Lower lobe of right lung (tissue), 2 donors: ENCODE data around the gene NDNF. TPM values are rescaled to one million over a fixed set of nuclear protein-coding genes. Genes with fewer than 3 reads are reported as not detected.

Experiments used
- ATAC-seq, 2 donors: fragments of 200-7000 bp; cut with Tn5 transposase; one replicate each; pipeline ENCODE4 v1.9.1; 2020 to 2022; ENCODE audit warnings: mild to moderate bottlenecking in 2 of 2, moderate library complexity in 2 of 2
- DNase-seq: peaks from one replicate; pipeline ENCODE4 v3.0.0-alpha.2; 2020
- H3K27ac ChIP-seq: fragments of 200-600 bp; one replicate; pipeline ENCODE4 v1.8.0; 2022
- H3K27me3 ChIP-seq: fragments of 200-600 bp; one replicate; pipeline ENCODE4 v1.8.0; 2022; ENCODE audit warnings: low read depth
- H3K36me3 ChIP-seq: fragments of 200-600 bp; one replicate; pipeline ENCODE4 v1.8.0; 2022; ENCODE audit warnings: mild to moderate bottlenecking
- H3K4me1 ChIP-seq: fragments of 200-600 bp; one replicate; pipeline ENCODE4 v1.8.0; 2022
- H3K4me3 ChIP-seq: fragments of 200-600 bp; one replicate; pipeline ENCODE4 v1.8.0; 2022; ENCODE audit warnings: mild to moderate bottlenecking
- H3K9me3 ChIP-seq: fragments of 200-600 bp; one replicate; pipeline ENCODE4 v1.8.0; 2022
- intact Hi-C: fragments of 100-400 bp; cut with DNase I; formaldehyde crosslinking; loops from one replicate; pipeline ENCODE4 v1.11.0; 2022
- total RNA-seq: library from RNA; stranded (reverse); fragmentation: NEBNext Ultra II Directional; extraction: Animal tissue kit (Norgen Biotek cat#: 25700); gene quantifications from one replicate; pipeline ENCODE4 v1.2.1, GENCODE V29; 2021
- TF ChIP-seq, protein P1 (sequence below): fragments of 200-600 bp; IDR thresholded peaks from one replicate; pipeline ENCODE4 v1.8.0; 2022; ENCODE audit warnings: antibody characterized with exemption, mild to moderate bottlenecking
- donor health status: DM: no; HTN: yes; CAD: no; lungs with severe emphysema.

Gene NDNF
- total RNA-seq, 1 donor from 2014 or later = 108 TPM

DNA sequence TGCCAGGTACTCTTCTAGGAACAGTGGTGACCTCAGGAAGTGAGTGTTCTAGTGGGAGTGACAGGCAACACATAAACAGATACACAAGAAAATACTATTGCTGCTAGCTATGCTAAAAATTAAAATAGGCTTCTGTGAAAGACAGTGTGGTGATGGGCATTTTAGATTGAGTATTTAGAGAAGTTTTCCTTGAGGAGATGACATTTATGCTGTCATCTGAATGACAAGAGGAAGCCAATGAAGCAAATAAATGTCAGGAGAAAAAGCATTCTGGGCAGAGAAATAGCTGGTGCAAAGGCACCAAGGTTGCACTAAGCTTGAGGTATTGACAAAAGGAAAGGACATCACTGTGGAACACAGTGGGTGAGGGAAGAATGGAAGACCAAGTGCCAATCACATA lies 18.0 kb downstream of the NDNF start:
- no peak for DNase-seq
- Histone ChIP-seq H3K27me3 (no peaks in the 10 kb centered on the region), H3K4me3 (no peak overlapping the region), H3K36me3 (no peaks in the 10 kb centered on the region), H3K27ac (no peak overlapping the region), H3K9me3 (no peaks in the 10 kb centered on the region), H3K4me1 (peaks cover 48% of the 10 kb centered on the region)
- TF ChIP-seq, protein P1, sequence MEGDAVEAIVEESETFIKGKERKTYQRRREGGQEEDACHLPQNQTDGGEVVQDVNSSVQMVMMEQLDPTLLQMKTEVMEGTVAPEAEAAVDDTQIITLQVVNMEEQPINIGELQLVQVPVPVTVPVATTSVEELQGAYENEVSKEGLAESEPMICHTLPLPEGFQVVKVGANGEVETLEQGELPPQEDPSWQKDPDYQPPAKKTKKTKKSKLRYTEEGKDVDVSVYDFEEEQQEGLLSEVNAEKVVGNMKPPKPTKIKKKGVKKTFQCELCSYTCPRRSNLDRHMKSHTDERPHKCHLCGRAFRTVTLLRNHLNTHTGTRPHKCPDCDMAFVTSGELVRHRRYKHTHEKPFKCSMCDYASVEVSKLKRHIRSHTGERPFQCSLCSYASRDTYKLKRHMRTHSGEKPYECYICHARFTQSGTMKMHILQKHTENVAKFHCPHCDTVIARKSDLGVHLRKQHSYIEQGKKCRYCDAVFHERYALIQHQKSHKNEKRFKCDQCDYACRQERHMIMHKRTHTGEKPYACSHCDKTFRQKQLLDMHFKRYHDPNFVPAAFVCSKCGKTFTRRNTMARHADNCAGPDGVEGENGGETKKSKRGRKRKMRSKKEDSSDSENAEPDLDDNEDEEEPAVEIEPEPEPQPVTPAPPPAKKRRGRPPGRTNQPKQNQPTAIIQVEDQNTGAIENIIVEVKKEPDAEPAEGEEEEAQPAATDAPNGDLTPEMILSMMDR = no peak
- no peak for ATAC-seq
- intact Hi-C loops = no loop called here

- Histone ChIP-seq H3K4me3 (no peak overlapping the region), H3K9me3 (no peaks in the 10 kb centered on the region), H3K27ac (no peak overlapping the region), H3K4me1 (peaks cover 41% of the 10 kb centered on the region), H3K27me3 (no peaks in the 10 kb centered on the region), H3K36me3 (no peaks in the 10 kb centered on the region)
- intact Hi-C loops = no loop called here
- peak in 1 of 2 donors; percentile 26 for ATAC-seq
- TF ChIP-seq, protein P1 = no peak
- DNase-seq = no peak
Observed at GRCh38 chr4:121053601-121054143, 18.7 kb downstream of the NDNF start.

DNA sequence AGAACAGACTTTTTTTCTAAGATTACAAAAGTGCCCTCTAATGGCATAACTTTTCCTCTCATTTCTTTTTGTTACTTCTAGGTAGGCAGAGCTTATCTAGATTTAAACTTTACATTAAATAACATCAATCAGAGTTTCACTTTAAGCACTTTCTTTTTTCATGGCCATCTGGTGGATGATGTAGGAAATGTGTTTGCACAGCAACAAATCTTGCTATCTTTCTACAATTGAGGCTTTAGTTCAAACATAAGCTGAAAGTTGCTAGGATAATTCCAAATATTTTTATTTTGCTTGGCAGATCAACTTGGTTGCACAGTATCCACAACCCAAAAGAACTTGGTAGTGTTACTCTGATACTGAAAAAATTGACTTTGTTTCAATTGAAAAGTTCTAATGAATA lies 22.0 kb downstream of the NDNF start:
- peaks cover 3% of the 10 kb centered on the region for H3K36me3 ChIP-seq
- no peaks in the 10 kb centered on the region for H3K9me3 ChIP-seq
- no peaks in the 10 kb centered on the region for H3K27me3 ChIP-seq
- DNase-seq = no peak
- peaks cover 22% of the 10 kb centered on the region for H3K4me1 ChIP-seq
- no peak overlapping the region for H3K27ac ChIP-seq
- TF ChIP-seq, protein P1 = peak; percentile 23
- intact Hi-C loops = no loop called here
- ATAC-seq = peak in 1 of 2 donors; percentile 31
- H3K4me3 ChIP-seq = no peak overlapping the region

- Histone ChIP-seq H3K27me3 (no peaks in the 10 kb centered on the region), H3K4me1 (peaks cover 18% of the 10 kb centered on the region), H3K27ac (no peak overlapping the region), H3K9me3 (no peaks in the 10 kb centered on the region), H3K36me3 (peaks cover 12% of the 10 kb centered on the region), H3K4me3 (no peak overlapping the region)
- TF ChIP-seq, protein P1 = no peak
- ATAC-seq = peak; percentile 49 to 81
- intact Hi-C loops = no loop called here
- DNase-seq = no peak
Observed at GRCh38 chr4:121049072-121049599, 23.2 kb downstream of the NDNF start.

DNA sequence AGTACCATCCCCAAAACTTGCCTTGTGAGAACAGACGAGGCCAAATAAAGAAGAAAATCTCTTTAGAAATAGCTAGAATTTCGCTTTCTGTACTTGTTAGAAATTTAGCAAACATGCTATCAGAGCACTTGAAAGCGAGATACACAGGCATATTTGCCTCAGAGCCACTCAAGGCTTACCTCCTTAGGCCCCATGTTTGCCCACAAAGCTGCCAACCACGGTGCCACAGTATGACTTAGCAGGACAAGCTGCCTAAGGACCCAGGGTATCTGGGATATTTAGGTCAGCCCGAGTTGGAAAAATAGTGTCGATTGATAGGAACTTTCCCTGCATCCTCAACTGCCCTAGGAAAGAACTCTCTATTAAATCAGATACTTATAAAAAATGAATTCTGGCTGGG lies 24.2 kb downstream of the NDNF start:
- H3K36me3 ChIP-seq = peaks cover 20% of the 10 kb centered on the region
- peaks cover 10% of the 10 kb centered on the region for H3K4me1 ChIP-seq
- no peaks in the 10 kb centered on the region for H3K27me3 ChIP-seq
- TF ChIP-seq, protein P1 = no peak
- H3K27ac ChIP-seq = no peak overlapping the region
- ATAC-seq (peak; percentile 72 to 91), DNase-seq (no peak)
- no peaks in the 10 kb centered on the region for H3K9me3 ChIP-seq
- H3K4me3 ChIP-seq = no peak overlapping the region
- intact Hi-C loops = no loop called here
